ENCODE results near the gene DTNB.

DNA sequence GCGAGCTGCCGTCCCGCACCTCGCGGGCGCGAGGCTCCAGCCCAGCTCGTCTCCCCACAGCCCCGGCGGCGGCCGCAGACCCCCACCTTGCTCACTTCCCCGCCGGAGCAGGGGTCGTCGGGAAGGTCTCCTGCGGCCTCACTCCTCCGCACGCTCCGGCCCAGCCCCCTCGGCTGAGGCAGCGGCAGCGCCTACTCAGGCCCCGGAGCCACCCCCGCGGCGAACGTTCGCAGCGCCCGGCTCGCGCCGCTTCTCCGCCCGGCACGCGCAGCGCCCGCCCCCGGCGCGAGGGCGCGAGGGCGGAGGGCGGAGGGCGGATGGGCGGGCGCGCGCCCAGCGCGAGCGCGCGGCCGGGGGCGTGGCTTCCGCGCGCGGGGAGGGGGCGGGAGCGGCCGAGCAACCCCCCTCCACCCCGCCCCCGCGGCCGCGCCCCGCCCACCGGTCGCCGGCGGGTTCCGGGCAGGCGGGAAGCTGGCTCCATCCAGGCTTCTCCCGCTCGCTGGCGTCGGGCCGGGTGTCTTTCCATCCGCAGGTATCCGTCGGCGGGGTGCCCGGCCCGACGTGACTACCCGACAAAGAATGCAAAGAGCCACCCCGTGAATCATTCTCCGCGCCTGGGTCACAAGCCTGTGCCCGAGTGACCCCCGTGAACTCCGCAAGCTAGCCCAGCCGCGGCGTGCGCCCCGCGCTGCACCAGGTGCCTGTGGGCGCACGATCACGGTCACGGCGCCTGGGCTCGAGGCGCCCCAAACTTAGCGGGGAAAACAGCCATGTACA, at the start of gene DTNB:
- TF ChIP-seq, protein P1, sequence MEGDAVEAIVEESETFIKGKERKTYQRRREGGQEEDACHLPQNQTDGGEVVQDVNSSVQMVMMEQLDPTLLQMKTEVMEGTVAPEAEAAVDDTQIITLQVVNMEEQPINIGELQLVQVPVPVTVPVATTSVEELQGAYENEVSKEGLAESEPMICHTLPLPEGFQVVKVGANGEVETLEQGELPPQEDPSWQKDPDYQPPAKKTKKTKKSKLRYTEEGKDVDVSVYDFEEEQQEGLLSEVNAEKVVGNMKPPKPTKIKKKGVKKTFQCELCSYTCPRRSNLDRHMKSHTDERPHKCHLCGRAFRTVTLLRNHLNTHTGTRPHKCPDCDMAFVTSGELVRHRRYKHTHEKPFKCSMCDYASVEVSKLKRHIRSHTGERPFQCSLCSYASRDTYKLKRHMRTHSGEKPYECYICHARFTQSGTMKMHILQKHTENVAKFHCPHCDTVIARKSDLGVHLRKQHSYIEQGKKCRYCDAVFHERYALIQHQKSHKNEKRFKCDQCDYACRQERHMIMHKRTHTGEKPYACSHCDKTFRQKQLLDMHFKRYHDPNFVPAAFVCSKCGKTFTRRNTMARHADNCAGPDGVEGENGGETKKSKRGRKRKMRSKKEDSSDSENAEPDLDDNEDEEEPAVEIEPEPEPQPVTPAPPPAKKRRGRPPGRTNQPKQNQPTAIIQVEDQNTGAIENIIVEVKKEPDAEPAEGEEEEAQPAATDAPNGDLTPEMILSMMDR (IDR thresholded peaks at IDR 0.05), result peak in 1 of 4 experiments; percentile 2
- peak; percentile 54 for TF ChIP-seq POLR2AphosphoS5 (IDR thresholded peaks at IDR 0.05)

Data from gastroesophageal sphincter (tissue), 3 donors.